Gastrocnemius medialis (tissue), 4 donors: Measurements from ENCODE around the gene SH3BP2. TPM values are rescaled to one million over a fixed set of nuclear protein-coding genes. Genes with fewer than 3 reads are reported as not detected.

Experiments used
- ATAC-seq, 2 donors: fragments of 150-250 bp; one replicate each; pipeline ENCODE4 v1.9.1; 2016
- DNase-seq, 2 donors: peaks; one replicate each; pipeline ENCODE4 v3.0.0-alpha.2; 2019
- H3K27ac ChIP-seq, 4 donors: fragments of 200-600 bp; sonication (generic); 1 replicate in 1 of 4; 2 replicates in 3 of 4; pipeline ENCODE4 v1.5.1; 2016 to 2018; ENCODE audit warnings: mild to moderate bottlenecking in 2 of 4, moderate library complexity in 1 of 4
- H3K27me3 ChIP-seq, 3 donors: fragments of 200-600 bp; sonication (generic) in 2 of 3; 1 replicate in 1 of 3; 2 replicates in 2 of 3; pipeline versions ENCODE4 v1.5.1 to v1.6.0; 2016 to 2019; ENCODE audit warnings: mild to moderate bottlenecking in 1 of 3, moderate library complexity in 1 of 3
- H3K36me3 ChIP-seq, 2 donors: fragments of 200-600 bp; sonication (generic) in 1 of 2; one replicate each; pipeline ENCODE4 v1.5.1; 2017 to 2018
- H3K4me1 ChIP-seq, 2 donors: fragments of 200-600 bp; sonication (generic) in 1 of 2; one replicate each; pipeline ENCODE4 v1.5.1; 2016 to 2017; ENCODE audit warnings: mild to moderate bottlenecking in 2 of 2
- H3K4me3 ChIP-seq, 4 donors: fragments of 200-600 bp; sonication (generic) in 3 of 4; 1 replicate in 1 of 4; 2 replicates in 3 of 4; pipeline ENCODE4 v1.5.1; 2016 to 2019; ENCODE audit warnings: mild to moderate bottlenecking in 2 of 4
- H3K9me3 ChIP-seq, 3 donors: fragments of 200-600 bp; sonication (generic) in 2 of 3; 1 replicate in 1 of 3; 2 replicates in 2 of 3; pipeline ENCODE4 v1.5.1; 2016 to 2019
- POLR2A ChIP-seq, 2 donors: fragments of 450-650 bp; IDR thresholded peaks; one replicate each; pipeline ENCODE4 v1.6.1; 2017; ENCODE audit warnings: antibody characterized with exemption in 2 of 2, mild to moderate bottlenecking in 2 of 2, moderate library complexity in 2 of 2
- in situ Hi-C, 4 donors: fragments of 200-750 bp; cut with MboI; loops; one replicate each; pipeline versions ENCODE4 v1.15.0 to v1.8.0; 2017; ENCODE audit warnings: low sequenced_read_pairs in 4 of 4
- intact Hi-C: fragments of 100-400 bp; cut with DNase I; formaldehyde crosslinking; loops from one replicate; pipeline ENCODE4 v1.15.1; 2023; ENCODE audit warnings: low total_unique reads
- total RNA-seq, 4 donors: library from RNA; depleted of rRNA; stranded (reverse); fragments of >200 nt; gene quantifications; one replicate each; pipeline versions ENCODE4 v1.1.0 to v1.2.3, GENCODE V29; 2016
- TF ChIP-seq, protein P1 (sequence below), 5 experiments: fragments of 450-650 bp in 3 of 5; fragments of 200-600 bp in 2 of 5; sonication (generic) in 2 of 5; IDR thresholded peaks in 4 of 5; conservative IDR thresholded peaks in 1 of 5; 1 replicate in 4 of 5; 2 replicates in 1 of 5; pipeline ENCODE4 v1.5.1; 2016 to 2019; ENCODE audit warnings: antibody characterized with exemption in 5 of 5, mild to moderate bottlenecking in 3 of 5, moderate library complexity in 3 of 5

Gene SH3BP2
- total RNA-seq, 4 donors from 2014 or later: 4.8 to 21.5 (median 12.0) TPM

DNA sequence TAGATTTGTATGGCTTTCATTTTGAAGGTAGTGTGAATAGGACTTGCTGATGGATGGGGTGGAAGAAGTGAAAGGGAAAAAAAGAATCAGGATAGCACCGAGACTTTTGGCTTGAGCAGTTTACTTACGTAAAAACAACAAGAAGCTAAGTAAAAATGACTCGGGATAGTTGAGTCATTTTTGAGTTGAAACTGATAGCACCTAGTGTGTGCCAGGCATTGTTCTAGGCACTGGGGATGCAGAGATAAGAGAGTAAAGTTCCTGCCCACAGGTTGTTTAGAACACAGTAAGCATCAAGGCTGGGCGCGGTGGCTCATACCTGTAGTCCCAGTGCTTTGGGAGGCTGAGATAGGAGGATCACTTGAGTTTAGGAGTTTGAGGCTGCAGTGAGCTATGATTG is 85.5 kb downstream of the SH3BP2 start:
- Histone ChIP-seq H3K9me3 (no peaks in the 10 kb centered on the region), H3K36me3 (peaks cover 0 to 45% of the 10 kb centered on the region in 2 donors), H3K4me3 (no peak overlapping the region), H3K4me1 (peaks cover 19 to 20% of the 10 kb centered on the region in 2 donors), H3K27ac (peak overlapping the region in 1 of 4 donors; percentile 19), H3K27me3 (no peaks in the 10 kb centered on the region)
- TF ChIP-seq, protein P1, sequence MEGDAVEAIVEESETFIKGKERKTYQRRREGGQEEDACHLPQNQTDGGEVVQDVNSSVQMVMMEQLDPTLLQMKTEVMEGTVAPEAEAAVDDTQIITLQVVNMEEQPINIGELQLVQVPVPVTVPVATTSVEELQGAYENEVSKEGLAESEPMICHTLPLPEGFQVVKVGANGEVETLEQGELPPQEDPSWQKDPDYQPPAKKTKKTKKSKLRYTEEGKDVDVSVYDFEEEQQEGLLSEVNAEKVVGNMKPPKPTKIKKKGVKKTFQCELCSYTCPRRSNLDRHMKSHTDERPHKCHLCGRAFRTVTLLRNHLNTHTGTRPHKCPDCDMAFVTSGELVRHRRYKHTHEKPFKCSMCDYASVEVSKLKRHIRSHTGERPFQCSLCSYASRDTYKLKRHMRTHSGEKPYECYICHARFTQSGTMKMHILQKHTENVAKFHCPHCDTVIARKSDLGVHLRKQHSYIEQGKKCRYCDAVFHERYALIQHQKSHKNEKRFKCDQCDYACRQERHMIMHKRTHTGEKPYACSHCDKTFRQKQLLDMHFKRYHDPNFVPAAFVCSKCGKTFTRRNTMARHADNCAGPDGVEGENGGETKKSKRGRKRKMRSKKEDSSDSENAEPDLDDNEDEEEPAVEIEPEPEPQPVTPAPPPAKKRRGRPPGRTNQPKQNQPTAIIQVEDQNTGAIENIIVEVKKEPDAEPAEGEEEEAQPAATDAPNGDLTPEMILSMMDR (IDR thresholded peaks at IDR 0.05 in 4 of 5, conservative IDR thresholded peaks at IDR 0.05 in 1 of 5): no peak
- no peak for TF ChIP-seq POLR2A (IDR thresholded peaks at IDR 0.05)
- intact Hi-C loops: no loop called here
- in situ Hi-C loops: no loop called here
- ATAC-seq: no peak
- no peak for DNase-seq

DNA sequence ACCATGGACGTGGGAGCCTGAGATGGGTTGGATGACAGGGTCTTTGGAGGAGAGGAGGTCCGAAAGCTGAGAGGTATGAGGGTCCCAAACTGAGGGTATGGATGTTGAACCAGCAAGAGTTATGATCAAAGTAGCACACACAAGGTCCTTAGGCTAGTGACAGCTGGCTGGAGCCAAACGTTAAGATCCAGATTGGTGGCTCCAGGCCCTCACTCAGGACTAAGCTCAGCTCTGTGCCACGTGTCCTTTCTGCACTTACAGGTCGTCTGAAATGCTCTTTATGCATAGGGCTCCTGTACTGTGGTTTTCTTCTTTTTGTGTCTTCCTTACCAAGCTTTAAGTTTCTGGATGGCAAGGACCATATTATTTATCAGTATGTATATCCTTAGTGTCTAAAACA is 86.1 kb downstream of the SH3BP2 start:
- Histone ChIP-seq H3K27me3 (no peaks in the 10 kb centered on the region), H3K36me3 (peaks cover 0 to 51% of the 10 kb centered on the region in 2 donors), H3K4me1 (peaks cover 13 to 16% of the 10 kb centered on the region in 2 donors), H3K27ac (no peak overlapping the region), H3K9me3 (no peaks in the 10 kb centered on the region), H3K4me3 (no peak overlapping the region)
- TF ChIP-seq, protein P1 (IDR thresholded peaks at IDR 0.05 in 4 of 5, conservative IDR thresholded peaks at IDR 0.05 in 1 of 5): no peak
- no peak for TF ChIP-seq POLR2A (IDR thresholded peaks at IDR 0.05)
- ATAC-seq: no peak
- no peak for DNase-seq
- intact Hi-C loops: no loop called here
- in situ Hi-C loops: no loop called here

DNA sequence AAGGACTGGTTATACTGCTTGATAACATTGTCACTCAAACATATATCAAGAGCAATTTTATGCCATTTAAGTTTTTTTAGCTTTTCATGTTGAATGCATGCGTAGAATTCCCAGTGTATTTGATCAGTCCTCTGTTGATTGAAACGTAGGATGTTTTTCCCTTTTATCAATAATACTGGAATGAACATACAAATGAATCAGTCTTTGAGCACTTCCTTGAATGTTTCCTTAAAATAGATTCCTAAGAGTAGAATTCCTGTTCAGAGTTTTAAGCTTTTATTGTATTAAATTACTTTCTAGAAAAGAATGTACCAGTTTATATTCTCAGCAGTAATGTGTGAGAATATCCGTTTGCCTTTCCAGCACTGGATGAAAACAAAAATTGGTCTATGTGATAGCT is 88.5 kb downstream of the SH3BP2 start:
- Histone ChIP-seq H3K36me3 (peaks cover 2 to 65% of the 10 kb centered on the region in 2 donors), H3K4me1 (peaks cover 6 to 8% of the 10 kb centered on the region in 2 donors), H3K27me3 (no peaks in the 10 kb centered on the region), H3K9me3 (no peaks in the 10 kb centered on the region), H3K4me3 (no peak overlapping the region), H3K27ac (no peak overlapping the region)
- no peak for TF ChIP-seq POLR2A (IDR thresholded peaks at IDR 0.05)
- TF ChIP-seq, protein P1 (IDR thresholded peaks at IDR 0.05 in 4 of 5, conservative IDR thresholded peaks at IDR 0.05 in 1 of 5): no peak
- in situ Hi-C loops (no loop called here), intact Hi-C loops (no loop called here)
- ATAC-seq: no peak
- no peak for DNase-seq

DNA sequence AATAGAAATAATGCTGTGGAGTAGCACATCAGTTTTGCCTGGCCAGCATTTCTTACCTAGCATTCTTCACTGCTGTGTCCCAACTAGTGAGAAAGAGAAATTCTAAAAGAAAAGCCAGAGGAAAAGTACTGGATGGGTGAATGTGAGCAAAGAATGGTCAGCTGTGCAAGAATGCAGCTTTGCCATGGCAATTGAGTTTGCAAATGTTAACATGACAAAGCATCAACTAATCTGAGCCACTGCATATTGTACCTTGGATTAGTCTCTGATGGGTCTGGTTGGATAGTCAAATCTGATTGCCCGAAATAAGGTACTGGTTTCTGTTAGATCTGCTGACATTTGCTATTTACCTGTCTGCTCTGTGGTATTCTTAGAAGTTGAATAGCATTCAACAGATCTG is 89.5 kb downstream of the SH3BP2 start:
- Histone ChIP-seq H3K4me3 (no peak overlapping the region), H3K27me3 (no peaks in the 10 kb centered on the region), H3K9me3 (no peaks in the 10 kb centered on the region), H3K36me3 (peaks cover 2 to 65% of the 10 kb centered on the region in 2 donors), H3K27ac (no peak overlapping the region), H3K4me1 (peaks cover 9 to 12% of the 10 kb centered on the region in 2 donors)
- TF ChIP-seq, protein P1 (IDR thresholded peaks at IDR 0.05 in 4 of 5, conservative IDR thresholded peaks at IDR 0.05 in 1 of 5): no peak
- TF ChIP-seq POLR2A (IDR thresholded peaks at IDR 0.05): no peak
- ATAC-seq: no peak
- no peak for DNase-seq
- intact Hi-C loops (no loop called here), in situ Hi-C loops (no loop called here)

DNA sequence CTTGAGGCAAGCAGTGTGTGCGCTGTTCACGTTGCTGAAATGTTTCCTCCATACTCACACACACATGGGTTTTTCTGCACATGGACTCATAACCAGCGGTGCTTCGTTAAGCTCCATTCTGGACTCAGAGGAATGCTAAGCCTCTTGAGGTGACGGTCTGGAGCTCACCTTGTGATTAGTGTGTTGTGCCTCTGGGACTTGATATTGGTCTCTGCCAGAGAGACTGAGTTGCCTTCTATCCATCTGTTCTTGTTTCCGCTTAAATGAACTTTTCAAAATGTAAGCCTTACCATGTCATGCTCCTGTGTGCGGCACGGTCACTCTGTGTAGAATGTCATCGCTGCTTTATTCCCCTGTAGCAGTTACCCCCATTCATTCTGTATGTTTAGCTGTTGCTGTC is 93.3 kb downstream of the SH3BP2 start:
- intact Hi-C loops: no loop called here

More for the DNA sequence above, 93.3 kb downstream of the SH3BP2 start:
- H3K36me3 ChIP-seq: peaks cover 2 to 50% of the 10 kb centered on the region in 2 donors
- H3K4me1 ChIP-seq: peaks cover 13 to 19% of the 10 kb centered on the region in 2 donors
- DNase-seq (no peak), ATAC-seq (no peak)
- no peak overlapping the region for H3K27ac ChIP-seq
- H3K27me3 ChIP-seq: no peaks in the 10 kb centered on the region
- no peak overlapping the region for H3K4me3 ChIP-seq
- no peaks in the 10 kb centered on the region for H3K9me3 ChIP-seq
- in situ Hi-C loops: no loop called here
- TF ChIP-seq POLR2A (IDR thresholded peaks at IDR 0.05): no peak
- TF ChIP-seq, protein P1 (IDR thresholded peaks at IDR 0.05 in 4 of 5, conservative IDR thresholded peaks at IDR 0.05 in 1 of 5): no peak
